Neural cell (in vitro differentiated cells): Measurements from ENCODE around the gene BTBD6. TPM values are rescaled to one million over a fixed set of nuclear protein-coding genes. Genes with fewer than 3 reads are reported as not detected.

ENCODE experiments used
- H2AFZ ChIP-seq: fragments of 200-600, 300-800 bp; sonication (generic), shearing (Covaris generic); 2 replicates; pipeline ENCODE4 v1.6.0; 2014; ENCODE audit warnings: low read depth, mild to moderate bottlenecking, antibody characterized with exemption, low read length, moderate library complexity
- H3F3A ChIP-seq: fragments of 200-600 bp; shearing (Covaris generic); 2 replicates; pipeline ENCODE4 v1.6.1; 2016; ENCODE audit warnings: mild to moderate bottlenecking, moderate library complexity, mixed read lengths, antibody characterized with exemption, low read length; ENCODE audit not compliant: insufficient read depth, poor library complexity, severe bottlenecking
- H3K27ac ChIP-seq: fragments of 200-600, 300-800 bp; sonication (generic), shearing (Covaris generic); 2 replicates; pipeline ENCODE4 v1.5.1; 2014; ENCODE audit warnings: mild to moderate bottlenecking, low read length, moderate library complexity
- H3K27me3 ChIP-seq: fragments of 300-800, 200-600 bp; sonication (generic), shearing (Covaris generic); 2 replicates; pipeline ENCODE4 v1.6.0; 2014; ENCODE audit warnings: mild to moderate bottlenecking, low read depth, low read length, moderate library complexity; ENCODE audit not compliant: insufficient read depth
- H3K36me3 ChIP-seq: fragments of 300-800, 200-600 bp; sonication (generic), shearing (Covaris generic); 2 replicates; pipeline ENCODE4 v1.5.1; 2014; ENCODE audit warnings: mild to moderate bottlenecking, antibody characterized with exemption, low read length, moderate library complexity; ENCODE audit not compliant: insufficient read depth
- H3K4me2 ChIP-seq: fragments of 300-800, 200-600 bp; sonication (generic), shearing (Covaris generic); 2 replicates; pipeline ENCODE4 v1.6.0; 2014; ENCODE audit warnings: mild to moderate bottlenecking, low read length
- H3K4me3 ChIP-seq: fragments of 300-800, 200-600 bp; sonication (generic), shearing (Covaris generic); 2 replicates; pipeline ENCODE4 v1.5.1; 2014; ENCODE audit warnings: mild to moderate bottlenecking, low read length, moderate library complexity
- H3K79me2 ChIP-seq: fragments of 200-600 bp; shearing (Covaris generic); replicated peaks from 2 replicates; pipeline ENCODE4 v1.6.0; 2014; ENCODE audit warnings: mild to moderate bottlenecking, low read length, moderate library complexity; ENCODE audit not compliant: insufficient read depth
- H3K9ac ChIP-seq: fragments of 300-800, 200-600 bp; sonication (generic), shearing (Covaris generic); 2 replicates; pipeline ENCODE4 v1.6.1; 2016; ENCODE audit warnings: mild to moderate bottlenecking, low read length, mixed read lengths
- H3K9me2 ChIP-seq: fragments of 200-600 bp; shearing (Covaris generic); 2 replicates; pipeline ENCODE4 v1.6.1; 2016; ENCODE audit warnings: mild to moderate bottlenecking, low read length, mixed read lengths; ENCODE audit not compliant: insufficient read depth
- H3K9me3 ChIP-seq: fragments of 200-600, 300-800 bp; sonication (generic), shearing (Covaris generic); 2 replicates; pipeline ENCODE4 v1.6.1; 2016; ENCODE audit warnings: mild to moderate bottlenecking, mixed run types, low read length, moderate library complexity, mixed read lengths
- H4K20me1 ChIP-seq: fragments of 200-600 bp; shearing (Covaris generic); 2 replicates; pipeline ENCODE4 v1.6.1; 2016; ENCODE audit warnings: mild to moderate bottlenecking, mixed run types; ENCODE audit not compliant: insufficient read depth
- CTCF ChIP-seq: fragments of 450-650 bp; IDR thresholded peaks from 2 replicates; pipeline ENCODE4 v1.5.1; 2014; ENCODE audit warnings: antibody characterized with exemption, mild to moderate bottlenecking, moderate library complexity; ENCODE audit not compliant: poor library complexity, severe bottlenecking
- EP300 ChIP-seq: fragments of 450-650 bp; conservative IDR thresholded peaks from 2 replicates; pipeline ENCODE4 v1.6.1; 2014; ENCODE audit warnings: antibody characterized with exemption, mild to moderate bottlenecking, moderate library complexity; ENCODE audit not compliant: poor library complexity, severe bottlenecking
- EZH2 ChIP-seq: fragments of 200-600, 300-800 bp; shearing (Covaris generic), sonication (generic); IDR thresholded peaks from 2 replicates; pipeline ENCODE4 v1.6.1; 2014; ENCODE audit warnings: antibody characterized with exemption, low read length, borderline replicate concordance, mild to moderate bottlenecking; ENCODE audit not compliant: insufficient read depth, poor library complexity, severe bottlenecking
- MXI1 ChIP-seq: fragments of 450-650 bp; conservative IDR thresholded peaks from 2 replicates; pipeline ENCODE4 v1.6.1; 2014; ENCODE audit warnings: antibody characterized with exemption, mild to moderate bottlenecking; ENCODE audit not compliant: poor library complexity, severe bottlenecking
- POLR2AphosphoS5 ChIP-seq: IDR thresholded peaks from 2 replicates; pipeline ENCODE4 v1.6.1; 2012
- RAD21 ChIP-seq: fragments of 450-650 bp; conservative IDR thresholded peaks from 2 replicates; pipeline ENCODE4 v1.6.1; 2014; ENCODE audit warnings: antibody characterized with exemption, mild to moderate bottlenecking, moderate library complexity
- REST ChIP-seq: IDR thresholded peaks from 2 replicates; pipeline ENCODE4 v1.6.1; 2012; ENCODE audit warnings: borderline replicate concordance
- SMC3 ChIP-seq: fragments of 450-650 bp; conservative IDR thresholded peaks from 2 replicates; pipeline ENCODE4 v1.6.1; 2014; ENCODE audit warnings: antibody characterized with exemption, mild to moderate bottlenecking, moderate library complexity; ENCODE audit not compliant: poor library complexity
- TAF1 ChIP-seq: IDR thresholded peaks from 2 replicates; pipeline ENCODE4 v1.6.1; 2012; ENCODE audit warnings: low read depth
- polyA plus RNA-seq: library from polyadenylated mRNA; depleted of rRNA; stranded (reverse); fragments of >200 nt; gene quantifications from 2 replicates; pipeline ENCODE4 v1.2.3, GENCODE V29; 2014

Gene BTBD6
- polyA plus RNA-seq, 1 donor from 2014 or later, result 94.1 TPM

GRCh38 chr14:105200641-105201040, 47.7 kb upstream of the BTBD6 start:
- H3K4me3 ChIP-seq, result no peak overlapping the region
- H3K9me3 ChIP-seq, result no peaks in the 10 kb centered on the region
- H3K79me2 ChIP-seq, result no peaks in the 10 kb centered on the region
- no peak overlapping the region for H3K4me2 ChIP-seq
- no peak overlapping the region for H3K27ac ChIP-seq
- H2AFZ ChIP-seq, result no peak overlapping the region
- no peaks in the 10 kb centered on the region for H3K36me3 ChIP-seq
- H3K9ac ChIP-seq, result no peak overlapping the region
- no peaks in the 10 kb centered on the region for H3F3A ChIP-seq
- no peaks in the 10 kb centered on the region for H3K9me2 ChIP-seq
- TF ChIP-seq TAF1 (no peak), REST (no peak), SMC3 (no peak), RAD21 (no peak), POLR2AphosphoS5 (no peak), CTCF (no peak), EP300 (no peak), EZH2 (no peak), MXI1 (no peak)
- H4K20me1 ChIP-seq, result no peaks in the 10 kb centered on the region
- H3K27me3 ChIP-seq, result no peaks in the 10 kb centered on the region

- H3K4me3 ChIP-seq, result no peak overlapping the region
- no peaks in the 10 kb centered on the region for H4K20me1 ChIP-seq
- H3K9me3 ChIP-seq, result no peaks in the 10 kb centered on the region
- no peak overlapping the region for H3K9ac ChIP-seq
- no peak overlapping the region for H3K27ac ChIP-seq
- H3K36me3 ChIP-seq, result no peaks in the 10 kb centered on the region
- H2AFZ ChIP-seq, result no peak overlapping the region
- no peaks in the 10 kb centered on the region for H3K9me2 ChIP-seq
- TF ChIP-seq TAF1 (no peak), EP300 (no peak), SMC3 (no peak), REST (no peak), EZH2 (no peak), MXI1 (no peak), RAD21 (no peak), POLR2AphosphoS5 (no peak), CTCF (no peak)
- H3F3A ChIP-seq, result no peaks in the 10 kb centered on the region
- H3K79me2 ChIP-seq, result no peaks in the 10 kb centered on the region
- H3K4me2 ChIP-seq, result no peak overlapping the region
- H3K27me3 ChIP-seq, result no peaks in the 10 kb centered on the region
These were observed 47.0 kb upstream of the BTBD6 start for GRCh38 chr14:105201156-105201924.
